GM12891 (cell line): Measurements from ENCODE around the gene TXNDC16. TPM values are rescaled to one million over a fixed set of nuclear protein-coding genes. Genes with fewer than 3 reads are reported as not detected.
"Not testable (repeated sequence)": the region's sequence is repeated elsewhere in the genome, so short reads cannot be mapped to it uniquely, and the experiment has no call there.

Experiments
- DNase-seq: peaks from one replicate; pipeline ENCODE4 v3.0.0; 2011; ENCODE audit warnings: low spot score; ENCODE audit not compliant: insufficient read length
- FAIRE-seq: peaks from 2 replicates; lab custom pipeline; 2011; peaks lifted over from hg19 to GRCh38; lab: Jason Lieb, UNC
- PAX5 ChIP-seq: IDR thresholded peaks from 2 replicates; pipeline ENCODE4 v1.6.1; 2011; ENCODE audit warnings: low read length, moderate library complexity, mild to moderate bottlenecking; ENCODE audit not compliant: insufficient read depth, severe bottlenecking
- POLR2A ChIP-seq: IDR thresholded peaks from 2 replicates; pipeline ENCODE4 v1.6.1; 2011; ENCODE audit warnings: low read depth, low read length, control low read depth
- POLR2AphosphoS5 ChIP-seq: IDR thresholded peaks from 2 replicates; pipeline ENCODE4 v1.6.1; 2011; ENCODE audit warnings: low read depth, low read length, control low read depth
- POU2F2 ChIP-seq: IDR thresholded peaks from 2 replicates; pipeline ENCODE4 v1.6.1; 2011; ENCODE audit warnings: low read depth, mild to moderate bottlenecking, control low read depth, low read length, moderate library complexity
- SPI1 ChIP-seq: IDR thresholded peaks from 2 replicates; pipeline ENCODE4 v1.6.1; 2011; ENCODE audit warnings: low read depth, low read length, control low read depth
- TAF1 ChIP-seq: IDR thresholded peaks from 2 replicates; pipeline ENCODE4 v1.6.1; 2011; ENCODE audit warnings: low read depth, low read length, control low read depth
- polyA plus RNA-seq: library from polyadenylated mRNA; unstranded; fragments of >200 nt; gene quantifications from one replicate; pipeline ENCODE4 v1.2.1, GENCODE V29; 2012; ENCODE audit warnings: low read depth, missing spikeins, inconsistent platforms; ENCODE audit not compliant: missing spikeins

TXNDC16 gene
- 2.5 TPM for polyA plus RNA-seq

GRCh38 chr14:52552063-52552988 lies at the start of gene TXNDC16, which contains the start of gene GPR137C:
TXNDC16 (minus strand) TSS chr14:52552505; CDS start chr14:52543557, 8,948 bp downstream.
GPR137C (plus strand) TSS chr14:52552836; CDS start chr14:52553148, 312 bp downstream.
- DNase-seq (peak; percentile 91), FAIRE-seq (peak; percentile 100)
- TF ChIP-seq PAX5, result no peak
- TF ChIP-seq SPI1, result no peak
- peak; percentile 85 for TF ChIP-seq POLR2A
- TF ChIP-seq POLR2AphosphoS5, result peak; percentile 77
- TF ChIP-seq POU2F2, result peak; percentile 48
- peak; percentile 56; the same call in 1 of the 2 replicates for TF ChIP-seq TAF1

GRCh38 chr14:52599974-52600373 lies 47.7 kb upstream of the TXNDC16 start:
- FAIRE-seq, result no peak
- TF ChIP-seq SPI1, result no peak
- no peak for TF ChIP-seq TAF1
- no peak for TF ChIP-seq POLR2A
- no peak for TF ChIP-seq PAX5
- TF ChIP-seq POU2F2, result no peak
- no peak for TF ChIP-seq POLR2AphosphoS5
- no peak for DNase-seq

- no peak for DNase-seq
- TF ChIP-seq POLR2AphosphoS5, result no peak
- TF ChIP-seq POU2F2, result no peak
- FAIRE-seq, result no peak
Measured at GRCh38 chr14:52598568-52598967, 46.3 kb upstream of the TXNDC16 start.

GRCh38 chr14:52596861-52597260 lies 44.6 kb upstream of the TXNDC16 start:
- DNase-seq, result no peak
- TF ChIP-seq POU2F2 (no peak), TAF1 (no peak), SPI1 (no peak), POLR2AphosphoS5 (no peak), PAX5 (no peak), POLR2A (no peak)
- no peak for FAIRE-seq

- TF ChIP-seq TAF1 (no peak), SPI1 (no peak), POU2F2 (no peak), POLR2AphosphoS5 (no peak), POLR2A (no peak), PAX5 (no peak)
- DNase-seq, result no peak
- no peak for FAIRE-seq
Measured at GRCh38 chr14:52596320-52596719, 44.0 kb upstream of the TXNDC16 start.

GRCh38 chr14:52590318-52590717 lies 38.0 kb upstream of the TXNDC16 start:
- FAIRE-seq (no peak), DNase-seq (no peak)
- TF ChIP-seq SPI1, result no peak
- TF ChIP-seq PAX5, result no peak
- no peak for TF ChIP-seq TAF1
- no peak for TF ChIP-seq POU2F2
- TF ChIP-seq POLR2AphosphoS5, result no peak
- no peak for TF ChIP-seq POLR2A

- TF ChIP-seq SPI1 (no peak), POLR2A (no peak), POU2F2 (no peak), TAF1 (no peak), POLR2AphosphoS5 (no peak), PAX5 (no peak)
- no peak for DNase-seq
- no peak for FAIRE-seq
Measured at GRCh38 chr14:52589646-52590045, 37.3 kb upstream of the TXNDC16 start.

GRCh38 chr14:52583544-52583943 lies 31.2 kb upstream of the TXNDC16 start:
- no peak for FAIRE-seq
- TF ChIP-seq SPI1, result no peak
- TF ChIP-seq PAX5, result no peak
- no peak for TF ChIP-seq POLR2A
- TF ChIP-seq POU2F2, result no peak
- TF ChIP-seq POLR2AphosphoS5, result no peak
- TF ChIP-seq TAF1, result no peak

GRCh38 chr14:52575858-52576257 lies 23.6 kb upstream of the TXNDC16 start:
- DNase-seq (no peak), FAIRE-seq (no peak)
- TF ChIP-seq SPI1 (no peak), POLR2AphosphoS5 (no peak), POU2F2 (no peak), POLR2A (no peak), PAX5 (no peak), TAF1 (no peak)

More at GRCh38 chr14:52583544-52583943, 31.2 kb upstream of the TXNDC16 start:
- no peak for DNase-seq

GRCh38 chr14:52568454-52568853 lies 16.1 kb upstream of the TXNDC16 start:
- FAIRE-seq, DNase-seq: not testable (repeated sequence)
